ENCODE data around the gene DOCK3.
A peak's percentile ranks its signal among the peaks of the same experiment; 100 is the strongest.
"Not testable (repeated sequence)": the region's sequence is repeated elsewhere in the genome, so short reads cannot be mapped to it uniquely, and the experiment has no call there.

The DOCK3 gene

GRCh38 chr3:51361746-51362145 is 687.0 kb downstream of the DOCK3 start:
- no peak for DNase-seq (ENCODE audit: low spot score)

GRCh38 chr3:51362476-51362875 is 687.7 kb downstream of the DOCK3 start:
- DNase-seq (ENCODE audit: low spot score) = no peak

- DNase-seq (ENCODE audit: low spot score) = not testable (repeated sequence)
Measured at GRCh38 chr3:51368276-51368675, 693.5 kb downstream of the DOCK3 start.

- peak; percentile 69 for DNase-seq (ENCODE audit: low spot score)
Measured at GRCh38 chr3:51371943-51372557, 697.3 kb downstream of the DOCK3 start.

GRCh38 chr3:51373658-51374421 is 699.1 kb downstream of the DOCK3 start:
- DNase-seq (ENCODE audit: low spot score) = no peak

GRCh38 chr3:51374456-51374855 is 699.7 kb downstream of the DOCK3 start:
- DNase-seq (ENCODE audit: low spot score) = no peak

GRCh38 chr3:51375136-51375535 is 700.4 kb downstream of the DOCK3 start:
- no peak for DNase-seq (ENCODE audit: low spot score)

GRCh38 chr3:51375571-51375970 is 700.8 kb downstream of the DOCK3 start:
- DNase-seq (ENCODE audit: low spot score) = no peak

GRCh38 chr3:51378065-51378464 is 703.3 kb downstream of the DOCK3 start:
- DNase-seq (ENCODE audit: low spot score) = no peak

- DNase-seq (ENCODE audit: low spot score) = no peak
Measured at GRCh38 chr3:51378726-51379125, 704.0 kb downstream of the DOCK3 start.

GRCh38 chr3:51379301-51379700 is 704.6 kb downstream of the DOCK3 start:
- no peak for DNase-seq (ENCODE audit: low spot score)

- no peak for DNase-seq (ENCODE audit: low spot score)
Measured at GRCh38 chr3:51379746-51380455, 705.2 kb downstream of the DOCK3 start.

- no peak for DNase-seq (ENCODE audit: low spot score)
Measured at GRCh38 chr3:51380601-51381332, 706.0 kb downstream of the DOCK3 start.

- DNase-seq (ENCODE audit: low spot score) = no peak
Measured at GRCh38 chr3:51381333-51381705, 706.6 kb downstream of the DOCK3 start.

- no peak for DNase-seq (ENCODE audit: low spot score)
Measured at GRCh38 chr3:51382076-51382745, 707.5 kb downstream of the DOCK3 start.

- DNase-seq (ENCODE audit: low spot score) = no peak
Measured at GRCh38 chr3:51382947-51383578, 708.3 kb downstream of the DOCK3 start.

- DNase-seq (ENCODE audit: low spot score) = peak; percentile 35
Measured at GRCh38 chr3:51384055-51384725, 709.5 kb downstream of the DOCK3 start.

- DNase-seq (ENCODE audit: low spot score) = peak; percentile 98
Measured at GRCh38 chr3:51384726-51385473, 710.2 kb downstream of the DOCK3 start, which contains the start of gene MANF. MANF (plus strand) TSS chr3:51385291; CDS start chr3:51385343, 52 bp downstream.

GRCh38 chr3:51385621-51386091 is 710.9 kb downstream of the DOCK3 start:
- DNase-seq (ENCODE audit: low spot score) = peak; percentile 45
